GM03348 (cell line): ENCODE results near the gene TAOK3.
A peak's percentile ranks its signal among the peaks of the same experiment; 100 is the strongest.
"Not testable (repeated sequence)": the region's sequence is repeated elsewhere in the genome, so short reads cannot be mapped to it uniquely, and the experiment has no call there.

Experiments
- DNase-seq: peaks from one replicate; pipeline ENCODE4 v3.0.0; 2012; ENCODE audit warnings: low spot score

Gene TAOK3

DNA sequence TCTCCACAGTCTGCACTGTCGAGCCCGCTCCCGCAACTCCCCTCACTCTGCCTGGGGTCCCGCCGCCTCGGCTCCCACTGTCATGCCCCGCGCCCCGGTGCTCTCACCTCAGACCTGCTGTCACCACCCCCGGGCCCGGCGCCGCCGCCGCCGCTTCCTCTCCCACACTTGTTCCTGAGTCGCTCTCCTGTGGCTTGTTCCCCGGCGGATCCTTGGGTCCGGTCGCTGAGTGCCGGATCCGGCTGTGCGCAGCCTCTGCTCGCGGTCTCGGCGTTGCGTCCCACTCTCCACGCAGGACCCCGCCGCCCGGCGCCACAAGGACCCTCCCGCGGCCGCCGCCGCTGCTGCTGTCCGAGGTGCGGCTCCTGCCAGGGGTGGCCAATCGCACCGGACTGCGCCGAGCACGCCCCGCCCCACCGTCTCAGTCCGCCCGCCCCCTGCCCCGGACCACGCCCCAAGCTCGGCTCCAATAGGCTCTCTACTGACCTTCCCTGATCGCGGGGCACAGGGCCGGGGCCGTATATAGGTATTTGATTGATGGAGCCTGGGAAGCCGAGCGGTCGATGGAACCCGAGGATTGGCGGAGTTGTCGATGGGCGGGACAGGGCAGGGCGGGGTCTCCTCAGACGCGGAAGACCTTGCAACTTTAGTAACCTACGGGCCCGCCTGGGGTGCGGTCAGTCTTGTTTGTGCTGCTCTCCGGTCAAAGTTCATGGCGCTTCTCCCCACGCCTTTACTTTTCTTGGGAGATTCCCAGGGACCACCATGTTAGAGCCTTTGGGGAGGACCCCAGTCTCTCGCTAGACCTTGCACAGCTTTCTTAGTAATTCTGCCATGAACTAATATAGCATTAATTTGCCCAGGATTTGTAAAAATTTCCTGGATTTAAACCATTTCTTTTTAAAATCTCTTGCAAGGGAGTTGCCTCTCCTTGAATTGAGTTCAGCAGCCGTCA lies at the start of gene TAOK3:
TAOK3 (minus strand) TSS at position 367 of the 955 bp plus-strand sequence. CDS start 117,340 bp downstream, outside the sequence.
- peak; percentile 96 for DNase-seq

DNA sequence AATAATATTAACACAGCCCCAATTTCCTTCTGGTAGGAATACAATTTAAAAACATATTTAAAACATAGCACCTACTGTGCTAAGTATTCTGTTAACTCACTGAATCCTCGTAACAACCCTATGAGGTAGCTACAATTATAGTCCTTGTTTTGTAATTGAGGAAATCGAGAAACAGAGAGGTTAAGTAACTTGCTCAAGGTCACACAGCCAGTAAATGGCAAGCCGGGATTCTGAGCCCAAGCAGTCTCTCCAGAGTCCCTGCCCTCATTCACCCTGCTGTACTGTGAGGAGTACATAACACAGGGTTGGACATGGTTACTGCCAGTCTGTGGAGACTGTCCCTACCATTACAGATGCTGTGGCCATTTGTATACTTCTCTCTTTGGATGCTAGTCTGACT lies 48.0 kb upstream of the TAOK3 start:
- DNase-seq = no peak

GRCh38 chr12:118418385-118419057 lies 45.8 kb upstream of the TAOK3 start:
- no peak for DNase-seq

DNA sequence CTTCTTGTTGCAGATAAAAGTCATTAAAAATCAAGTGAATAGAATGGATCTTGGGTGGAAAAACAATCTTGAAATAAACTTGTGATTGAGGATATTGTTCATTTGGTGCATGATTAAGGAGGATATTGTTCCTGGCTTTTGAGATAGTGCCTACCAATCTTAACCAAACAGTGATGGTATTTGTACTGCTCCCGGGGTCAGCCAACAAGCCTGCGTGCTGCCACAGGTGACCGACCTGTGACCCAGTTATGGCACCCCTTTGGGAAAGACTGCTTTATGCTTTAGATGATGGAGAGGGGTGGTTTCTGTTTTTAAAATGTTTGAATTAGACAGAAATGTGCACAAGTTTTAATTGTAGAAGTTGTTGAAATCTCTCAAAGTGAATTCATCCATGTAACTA lies 45.2 kb upstream of the TAOK3 start:
- no peak for DNase-seq

GRCh38 chr12:118409834-118410233 lies 37.1 kb upstream of the TAOK3 start:
- DNase-seq = no peak

DNA sequence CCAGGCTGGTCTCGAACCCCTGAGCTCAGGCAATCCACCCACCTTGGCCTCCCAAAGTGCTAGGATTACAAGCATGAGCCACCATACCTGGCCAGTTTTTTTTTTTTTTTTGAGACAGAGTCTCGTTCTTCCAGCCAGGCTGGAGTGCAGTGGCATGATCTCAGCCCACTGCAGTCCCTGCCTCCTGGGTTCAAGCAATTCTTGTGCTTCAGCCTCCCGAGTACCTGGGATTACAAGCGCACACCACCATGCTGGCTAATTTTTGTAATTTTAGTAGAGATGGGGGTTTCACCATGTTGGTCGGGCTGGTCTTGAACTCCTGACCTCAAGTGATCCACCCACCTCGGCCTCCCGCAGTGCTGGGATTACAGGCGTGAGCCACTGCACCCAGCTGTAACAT lies 35.5 kb upstream of the TAOK3 start:
- not testable (repeated sequence) for DNase-seq

- peak; percentile 65 for DNase-seq
Observed at GRCh38 chr12:118404876-118405521, 32.3 kb upstream of the TAOK3 start.

GRCh38 chr12:118402251-118402650 lies 29.5 kb upstream of the TAOK3 start:
- peak; percentile 85 for DNase-seq

- no peak for DNase-seq
Observed at GRCh38 chr12:118398940-118399339, 26.2 kb upstream of the TAOK3 start.

- DNase-seq = no peak
Observed at GRCh38 chr12:118398524-118398923, 25.8 kb upstream of the TAOK3 start.

DNA sequence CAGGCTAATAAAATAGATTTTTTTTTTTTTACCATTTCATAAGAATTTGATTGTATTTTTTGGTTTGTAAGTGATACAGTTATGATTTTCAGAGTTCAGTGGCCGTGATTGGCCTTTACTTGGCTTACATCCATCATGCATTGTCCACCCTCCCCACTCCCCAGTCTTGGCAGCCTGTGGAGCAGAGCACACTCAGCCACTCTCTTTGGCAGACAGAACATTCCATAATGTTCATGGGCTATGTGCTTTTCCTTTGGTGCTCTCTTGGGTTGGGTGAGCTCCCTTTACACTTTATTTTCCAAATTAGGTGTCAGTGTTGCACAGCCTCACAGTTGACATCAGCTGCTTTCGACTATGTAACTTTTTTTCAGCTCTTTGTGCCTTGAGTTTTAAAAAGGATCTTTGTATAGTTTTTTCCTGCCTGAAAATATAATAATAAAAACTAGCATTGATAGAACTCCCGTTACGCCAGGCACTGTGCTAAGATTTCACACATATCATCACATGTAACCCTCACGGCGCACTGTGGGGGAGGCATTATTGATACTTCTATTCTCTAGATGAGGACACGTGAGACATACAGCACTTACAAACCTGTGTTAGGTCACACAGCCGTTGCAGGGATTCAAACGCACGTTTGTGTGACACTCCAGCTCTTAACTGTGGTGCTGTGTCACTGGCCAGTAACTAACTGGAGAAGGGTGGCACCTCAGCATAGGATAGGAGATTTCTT lies 25.2 kb upstream of the TAOK3 start:
- DNase-seq = no peak

GRCh38 chr12:118391836-118392235 lies 19.1 kb upstream of the TAOK3 start:
- no peak for DNase-seq

GRCh38 chr12:118391424-118391823 lies 18.7 kb upstream of the TAOK3 start:
- DNase-seq = no peak

DNA sequence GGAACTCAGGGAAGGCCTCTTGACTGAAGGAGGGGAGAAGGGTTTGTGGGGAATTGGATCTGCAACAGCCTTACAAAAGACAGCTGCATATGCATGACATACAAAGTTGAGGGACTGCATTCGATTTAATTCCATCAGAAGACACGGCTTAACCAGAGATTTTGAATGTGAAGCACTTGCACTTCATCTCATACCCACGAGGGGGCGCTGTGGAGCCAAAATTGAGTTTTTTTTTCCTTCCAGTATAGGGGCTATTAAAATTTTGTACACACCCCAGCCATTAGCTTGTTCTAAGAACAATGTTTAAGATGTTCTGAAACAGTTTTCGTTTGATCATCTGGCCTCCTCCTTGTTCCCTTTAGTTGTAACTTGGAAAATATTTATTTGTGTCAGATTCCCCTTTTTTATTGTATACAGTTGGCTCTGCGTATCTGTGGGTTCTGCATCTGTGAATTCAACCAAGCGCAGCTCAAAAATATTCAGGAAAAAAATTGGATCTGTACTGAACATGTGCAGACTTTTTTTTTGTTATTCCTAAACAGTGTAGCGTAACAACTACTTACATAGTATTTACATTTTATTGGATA lies 5.3 kb upstream of the TAOK3 start:
- peak; percentile 73 for DNase-seq

DNA sequence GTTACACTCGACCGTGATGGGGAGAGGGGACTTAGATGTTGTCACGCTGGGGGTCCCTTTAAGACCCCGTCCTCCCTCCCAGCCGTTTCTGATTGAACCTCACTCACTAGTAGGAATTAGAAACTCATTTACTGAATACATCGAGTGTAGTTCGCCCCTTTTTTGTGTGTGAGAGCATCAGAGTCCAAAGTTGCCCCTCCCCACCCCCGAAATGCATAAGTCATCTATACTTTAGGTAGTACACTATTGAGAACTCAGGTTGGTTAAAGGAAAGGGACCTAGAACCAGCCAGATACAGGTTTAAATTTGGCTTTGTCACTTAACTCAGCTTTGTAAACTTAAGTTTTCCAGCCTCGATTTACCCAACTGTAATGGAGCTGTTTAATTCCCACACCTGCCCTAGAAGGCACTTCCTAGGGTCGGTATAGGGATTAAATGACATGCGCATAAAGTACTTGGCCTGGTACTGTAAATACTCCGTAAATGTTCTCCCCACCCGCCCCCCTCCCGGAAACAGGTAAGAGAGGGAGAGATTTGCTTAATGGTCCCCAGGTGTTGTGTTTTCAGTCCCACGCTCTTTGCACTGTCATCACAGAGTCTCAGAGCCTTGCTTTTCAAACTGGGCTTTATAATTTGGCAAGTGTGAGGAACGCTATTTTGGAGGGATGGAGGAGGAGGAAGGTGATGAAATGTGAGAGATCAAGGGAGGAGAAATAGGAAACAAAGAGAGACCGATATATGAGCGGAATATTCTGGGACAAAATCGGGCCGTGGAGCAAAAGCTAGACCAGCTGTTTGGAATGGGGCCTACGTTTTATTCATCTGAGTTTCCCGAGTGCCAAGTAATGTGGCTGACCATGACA lies 4.5 kb upstream of the TAOK3 start:
- DNase-seq = no peak

DNA sequence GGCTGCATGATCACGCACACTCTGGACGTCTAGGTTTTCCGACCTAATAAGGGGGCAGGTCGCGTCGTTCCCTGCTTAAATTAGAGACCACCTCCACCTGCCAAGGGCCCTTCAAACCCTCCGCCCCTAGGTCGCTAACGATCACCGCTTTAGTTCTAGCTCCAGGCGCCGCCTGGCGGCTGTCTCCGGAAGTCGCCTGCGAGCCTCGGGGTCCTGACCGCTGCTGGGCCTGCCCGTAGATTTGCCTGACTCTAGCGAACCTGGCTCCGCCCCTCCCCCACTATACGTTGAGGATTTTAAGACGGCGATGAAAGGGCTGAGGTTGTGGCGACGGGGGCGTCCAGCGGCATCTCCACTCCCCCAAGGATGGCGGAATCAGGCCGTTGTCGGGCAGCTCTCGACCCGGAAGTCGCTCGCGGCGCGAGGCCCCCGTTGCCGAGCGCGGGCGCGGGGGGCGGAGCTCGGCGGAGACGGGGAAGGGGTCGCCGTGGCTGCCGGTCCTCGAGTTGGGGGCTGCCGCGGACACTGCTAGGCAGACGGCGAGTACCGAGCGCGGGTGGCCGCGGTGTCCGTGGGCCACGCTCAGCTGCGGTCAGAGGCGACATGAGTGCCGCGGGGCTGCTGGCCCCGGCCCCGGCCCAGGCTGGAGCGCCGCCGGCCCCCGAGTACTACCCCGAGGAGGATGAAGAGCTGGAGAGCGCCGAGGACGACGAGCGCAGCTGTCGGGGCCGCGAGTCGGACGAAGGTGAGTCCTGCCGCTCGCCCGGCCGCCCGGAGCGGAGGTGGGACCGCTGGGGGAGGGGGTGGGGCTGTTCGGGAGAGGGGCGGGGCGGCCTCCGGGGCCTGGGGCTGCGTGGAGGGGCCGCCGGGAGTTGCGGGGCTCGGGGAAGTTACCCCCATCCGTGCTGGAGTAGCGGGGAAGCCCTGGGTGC lies 3.6 kb upstream of the TAOK3 start, which contains the start of gene SUDS3:
SUDS3 (plus strand) TSS at position 467 of the 932 bp plus-strand sequence; CDS start at position 604, 137 bp downstream.
- peak; percentile 90 for DNase-seq

- no peak for DNase-seq
Observed at GRCh38 chr12:118375348-118375747, 2.6 kb upstream of the TAOK3 start.

- DNase-seq = peak; percentile 54
Observed at GRCh38 chr12:118374909-118375308, 2.2 kb upstream of the TAOK3 start.

GRCh38 chr12:118374126-118374725 lies 1.5 kb upstream of the TAOK3 start:
- no peak for DNase-seq
